Purkinje cell (primary cell): Measurements from ENCODE around the gene PEX19. TPM values are rescaled to one million over a fixed set of nuclear protein-coding genes. Genes with fewer than 3 reads are reported as not detected.

ENCODE experiments used
- polyA plus RNA-seq: library from polyadenylated mRNA; unstranded; fragments of >200 nt; fragmentation: Nextera tagmentation; gene quantifications from 2 replicates; pipeline ENCODE4 v1.2.1, GENCODE V29; 2014

The PEX19 gene, protein sequence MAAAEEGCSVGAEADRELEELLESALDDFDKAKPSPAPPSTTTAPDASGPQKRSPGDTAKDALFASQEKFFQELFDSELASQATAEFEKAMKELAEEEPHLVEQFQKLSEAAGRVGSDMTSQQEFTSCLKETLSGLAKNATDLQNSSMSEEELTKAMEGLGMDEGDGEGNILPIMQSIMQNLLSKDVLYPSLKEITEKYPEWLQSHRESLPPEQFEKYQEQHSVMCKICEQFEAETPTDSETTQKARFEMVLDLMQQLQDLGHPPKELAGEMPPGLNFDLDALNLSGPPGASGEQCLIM
- polyA plus RNA-seq: 19.3 and 21.9 TPM in 2 replicates

GRCh38 chr1:160284782-160285344, at the start of gene PEX19:
PEX19 (minus strand) TSS chr1:160285133; CDS start chr1:160285124, 9 bp downstream.

DNA sequence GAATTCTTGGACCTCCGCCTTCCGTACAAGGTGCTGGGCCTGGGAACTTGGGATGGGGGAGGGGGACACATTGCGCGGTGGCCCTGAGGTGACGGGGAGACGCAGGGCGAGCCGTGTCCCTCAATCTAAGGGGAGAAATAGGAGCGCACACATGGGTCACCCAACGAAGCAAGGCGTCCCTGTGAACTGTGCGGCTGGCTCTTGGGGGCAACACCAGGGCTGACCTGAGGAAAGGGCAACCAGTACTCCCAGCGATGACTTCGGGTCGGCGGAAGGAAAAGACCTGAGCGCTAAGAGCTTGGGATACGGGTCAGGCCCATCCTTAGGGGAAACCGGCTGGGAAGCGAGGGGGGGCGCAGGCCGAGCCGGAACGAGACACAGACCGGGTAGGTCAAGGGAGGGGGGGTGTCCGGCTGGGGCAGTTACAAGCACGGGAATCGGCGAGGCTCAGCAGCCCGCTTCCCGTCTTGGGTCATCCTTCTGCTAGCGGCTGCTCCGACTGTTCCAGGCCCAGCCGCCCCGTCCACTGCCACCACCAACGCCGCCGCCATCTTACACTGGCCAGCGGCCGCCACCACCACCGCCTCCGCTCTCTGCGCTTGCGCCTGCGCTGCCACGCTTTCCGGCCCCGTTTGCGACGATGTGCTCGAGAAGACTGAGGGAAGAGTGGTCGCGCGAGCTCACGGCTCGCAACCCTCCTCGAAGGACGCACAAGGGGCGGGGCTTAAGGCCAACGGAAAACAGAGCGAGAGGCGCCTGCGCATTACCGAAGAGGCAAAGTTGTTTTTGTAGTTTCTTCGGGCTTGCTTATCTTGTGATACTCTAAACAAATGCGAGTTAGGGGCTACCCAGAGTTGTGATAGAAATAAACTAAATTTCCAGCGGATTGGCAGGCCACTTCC, 22.8 kb downstream of the PEX19 start, which contains the start of gene DCAF8:
Gene DCAF8, minus strand, starts transcription at position 657 of the 902 bp plus-strand sequence. CDS start 18,541 bp downstream, outside the sequence.

Other genes with a start within 250 kb of the PEX19 start
- 17.9 and 18.7 TPM in 2 replicates for gene KCNJ10, start 215.0 kb downstream of the PEX19 start, polyA plus RNA-seq
- 12.2 and 16.6 TPM in 2 replicates for gene KCNJ9, start 203.6 kb downstream of the PEX19 start, polyA plus RNA-seq
- gene IGSF8, start 186.5 kb downstream of the PEX19 start, polyA plus RNA-seq: 6.4 and 17.5 TPM in 2 replicates
- 60.5 and 65.4 TPM in 2 replicates for gene ATP1A2, start 169.4 kb downstream of the PEX19 start, polyA plus RNA-seq
- not detected in 2 replicates for gene ATP1A4, start 133.5 kb downstream of the PEX19 start, polyA plus RNA-seq
- 3.3 and 18.4 TPM in 2 replicates for gene CASQ1, start 94.6 kb downstream of the PEX19 start, polyA plus RNA-seq
- 95.5 and 102 TPM in 2 replicates for gene PEA15, start 79.7 kb downstream of the PEX19 start, polyA plus RNA-seq
- 39.7 and 44.8 TPM in 2 replicates for gene DCAF8, start 22.6 kb downstream of the PEX19 start, polyA plus RNA-seq
- 54.6 and 87.0 TPM in 2 replicates for gene COPA, start 58.1 kb upstream of the PEX19 start, polyA plus RNA-seq
- gene NCSTN, start 58.2 kb upstream of the PEX19 start, polyA plus RNA-seq: 45.3 and 55.4 TPM in 2 replicates
- 1.7 and 4.6 TPM in 2 replicates for gene NHLH1, start 81.9 kb upstream of the PEX19 start, polyA plus RNA-seq
- gene VANGL2, start 115.4 kb upstream of the PEX19 start, polyA plus RNA-seq: not detected in 2 replicates
- not detected in 2 replicates for gene SLAMF6, start 238.1 kb upstream of the PEX19 start, polyA plus RNA-seq